Activated CD8-positive, alpha-beta memory T cell treated with anti-CD3 and anti-CD28 coated beads, Interleukin-2, amount 50 U/mL, for 24 hours (primary cell): ENCODE data around the gene MAGEB17.
"Not testable (repeated sequence)": the region's sequence is repeated elsewhere in the genome, so short reads cannot be mapped to it uniquely, and the experiment has no call there.

Experiments used
- DNase-seq: peaks from one replicate; pipeline ENCODE4 v3.0.0-alpha.2; 2020; ENCODE audit errors: extremely low read depth

Gene MAGEB17

GRCh38 chrX:16167181-16167580 is at the start of gene MAGEB17:
TSS of gene MAGEB17 (plus strand) at chrX:16167481. CDS start at chrX:16170383, 2,902 bp downstream.
- DNase-seq: no peak

- DNase-seq: no peak
Measured at GRCh38 chrX:16119353-16120220, 47.7 kb upstream of the MAGEB17 start.

DNA sequence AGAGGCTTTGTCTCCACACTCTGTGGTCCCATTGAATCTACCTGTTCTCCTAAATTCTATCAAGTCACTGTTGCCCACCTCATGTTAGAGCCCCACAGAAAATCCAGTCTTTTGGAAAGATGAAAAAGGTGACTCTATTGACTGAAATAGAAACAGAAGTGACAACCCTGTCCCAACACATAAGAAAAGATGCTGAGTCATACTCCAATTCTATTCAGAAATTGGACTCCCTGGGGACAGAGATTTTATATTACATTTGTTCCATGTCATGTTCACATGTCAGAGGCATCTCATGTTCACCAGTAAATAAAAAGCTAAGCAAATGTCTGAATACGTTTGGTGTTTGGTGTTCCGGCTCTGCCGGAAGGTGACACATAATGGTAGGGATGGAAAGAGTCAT is 46.9 kb upstream of the MAGEB17 start:
- DNase-seq: no peak

DNA sequence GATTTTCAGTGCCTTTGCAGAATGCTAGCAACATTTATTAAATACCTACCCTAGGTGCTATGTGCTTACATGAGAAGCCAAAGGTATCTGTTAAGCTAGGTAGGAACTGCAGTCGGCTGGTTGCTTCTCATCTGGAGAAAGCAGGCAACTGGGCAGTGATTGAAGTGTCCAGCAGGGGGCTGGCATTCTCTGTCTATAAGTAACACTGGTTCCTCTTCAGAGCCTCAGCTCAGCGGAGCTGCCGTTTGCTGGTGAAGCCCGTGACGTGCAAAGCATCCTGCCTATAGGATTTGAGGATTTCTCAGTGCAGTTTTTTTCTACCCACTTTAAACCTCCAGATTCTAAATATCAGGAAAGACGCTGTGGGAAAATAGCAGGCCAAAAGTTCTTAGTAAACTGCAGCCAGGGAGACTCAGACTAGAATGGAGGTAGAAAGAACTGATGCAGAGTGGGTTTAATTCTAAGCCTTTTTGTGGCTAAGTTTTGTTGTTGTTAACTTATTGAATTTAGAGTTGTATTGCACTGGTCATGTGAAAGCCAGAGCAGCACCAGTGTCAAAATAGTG is 44.0 kb upstream of the MAGEB17 start, which contains the start of gene GRPR:
TSS of gene GRPR (plus strand) at position 344 of the 565 bp plus-strand sequence. CDS start 389 bp downstream, outside the sequence.
- peak; percentile 14 for DNase-seq

GRCh38 chrX:16124201-16124600 is 43.1 kb upstream of the MAGEB17 start:
- no peak for DNase-seq

GRCh38 chrX:16125520-16126149 is 41.6 kb upstream of the MAGEB17 start:
- DNase-seq: no peak

- no peak for DNase-seq
Measured at GRCh38 chrX:16130707-16131106, 36.6 kb upstream of the MAGEB17 start.

GRCh38 chrX:16134936-16135335 is 32.3 kb upstream of the MAGEB17 start:
- DNase-seq: no peak

DNA sequence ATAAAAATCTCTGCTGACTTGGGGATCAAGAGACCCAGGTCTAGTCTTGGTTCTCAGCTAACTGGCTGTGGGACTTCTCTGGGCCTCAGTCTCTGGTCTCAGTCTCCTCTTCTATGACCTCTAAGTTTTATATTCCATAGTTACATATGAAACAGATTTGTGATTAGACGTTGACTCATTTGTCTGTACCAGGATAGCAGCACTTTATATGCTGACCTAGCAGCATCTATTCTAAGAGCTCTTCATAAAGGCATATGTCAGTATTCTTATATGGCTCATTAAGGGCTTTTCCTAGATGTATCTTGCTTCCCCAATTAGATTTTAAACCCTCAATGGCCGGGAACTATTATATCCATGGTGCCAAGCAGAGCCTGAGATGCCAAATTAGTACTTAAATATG is 31.2 kb upstream of the MAGEB17 start:
- DNase-seq: no peak

DNA sequence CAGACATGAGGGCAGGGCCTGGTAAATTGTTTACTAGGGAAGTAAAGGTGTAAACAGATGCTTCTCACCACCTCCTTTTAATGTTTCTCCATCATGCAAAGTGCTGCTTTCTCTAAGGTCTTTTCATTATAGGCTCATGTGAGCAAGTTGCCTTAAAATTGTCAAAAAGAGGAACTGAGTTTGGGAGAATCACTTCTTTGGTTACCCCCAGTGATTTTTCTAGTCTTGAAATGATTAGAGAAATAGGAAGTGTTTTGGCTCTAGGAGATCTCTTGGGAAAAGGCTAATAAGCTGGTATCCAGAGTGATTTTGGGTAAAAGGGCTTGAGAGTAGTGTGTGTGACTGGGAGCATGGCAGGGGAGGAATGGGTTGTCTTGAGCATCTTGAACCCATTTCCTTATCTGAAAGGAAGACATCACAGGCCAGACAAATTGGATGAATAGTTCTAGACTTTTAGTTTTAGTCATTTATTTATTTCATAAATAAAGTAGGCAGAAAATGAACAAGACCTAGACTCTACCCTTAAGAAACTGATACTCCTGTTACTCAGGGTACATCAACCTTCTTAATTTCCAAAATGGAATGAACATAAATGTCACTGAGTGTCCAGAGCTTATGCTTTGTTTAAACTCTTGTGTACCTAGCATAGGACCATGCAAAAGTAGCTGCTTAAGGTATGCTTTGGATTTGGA is 29.7 kb upstream of the MAGEB17 start:
- no peak for DNase-seq

DNA sequence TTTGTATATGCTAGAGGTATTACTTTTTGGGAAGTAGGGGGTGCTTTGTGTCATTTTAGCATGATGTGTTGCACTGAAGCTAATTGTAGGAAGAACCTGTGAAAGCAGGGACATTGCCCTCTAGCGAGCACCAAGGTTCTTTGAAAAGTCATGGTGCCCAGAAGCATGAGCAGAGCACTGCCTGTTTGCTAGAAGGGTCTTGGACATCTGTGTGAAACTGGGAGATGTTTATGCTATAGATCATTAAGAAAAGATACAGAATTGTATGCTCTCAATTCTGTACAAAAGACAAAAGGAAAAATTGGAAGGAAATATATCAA is 29.2 kb upstream of the MAGEB17 start:
- no peak for DNase-seq

GRCh38 chrX:16140448-16140847 is 26.8 kb upstream of the MAGEB17 start:
- DNase-seq: no peak

GRCh38 chrX:16140983-16141382 is 26.3 kb upstream of the MAGEB17 start:
- DNase-seq: no peak

DNA sequence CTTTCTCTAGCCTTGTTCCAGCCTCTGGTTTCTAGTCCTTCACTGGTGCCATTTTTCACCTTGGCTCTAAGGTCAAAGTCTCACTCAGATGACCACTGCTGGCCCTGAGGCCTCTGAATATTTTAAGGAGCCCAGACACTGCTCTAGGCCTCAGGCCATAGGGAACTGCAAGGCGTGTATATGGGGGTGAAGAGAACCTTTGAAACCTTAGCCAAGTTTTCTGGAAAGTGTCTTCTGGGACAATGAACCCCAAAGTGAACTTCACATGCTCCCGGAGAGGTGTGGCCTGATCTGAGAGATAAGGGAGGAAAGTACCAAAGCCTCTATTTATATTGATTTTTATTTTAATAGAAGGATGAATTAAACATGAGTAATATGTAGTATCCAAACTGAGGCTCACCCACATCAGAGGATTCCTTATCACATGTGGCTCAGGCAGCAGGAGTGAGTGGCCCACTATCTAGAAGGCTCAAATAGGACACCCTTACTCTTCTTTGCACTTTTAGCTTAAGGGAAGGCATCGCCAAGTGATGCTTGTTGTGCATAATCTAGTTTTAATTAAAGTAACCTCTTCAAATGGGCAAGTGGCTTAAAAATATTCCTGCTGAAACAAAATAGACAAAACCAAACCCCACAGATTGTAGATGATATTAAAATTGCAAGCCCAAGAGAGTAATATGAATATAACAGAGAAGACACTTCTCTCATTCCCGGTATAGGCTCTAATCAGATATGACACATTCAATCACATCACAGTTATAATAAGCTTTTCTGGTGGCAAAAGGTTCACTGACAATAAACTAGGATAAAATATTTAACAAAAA is 25.6 kb upstream of the MAGEB17 start:
- DNase-seq: no peak

DNA sequence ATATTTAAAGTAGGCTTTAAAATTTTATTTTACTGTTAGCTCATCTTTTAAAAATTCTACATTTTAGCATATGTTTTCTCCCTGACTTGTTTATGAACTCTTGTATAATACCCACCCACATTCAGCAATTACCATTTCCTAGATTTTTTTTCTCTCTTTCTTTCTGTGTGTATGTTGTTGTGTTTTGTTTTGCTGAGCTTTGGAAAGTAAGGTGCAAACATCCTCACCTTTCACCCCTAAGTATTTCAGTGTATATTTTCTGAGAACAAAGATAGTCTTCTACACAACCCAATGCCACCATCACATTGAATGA is 25.1 kb upstream of the MAGEB17 start:
- DNase-seq: no peak

DNA sequence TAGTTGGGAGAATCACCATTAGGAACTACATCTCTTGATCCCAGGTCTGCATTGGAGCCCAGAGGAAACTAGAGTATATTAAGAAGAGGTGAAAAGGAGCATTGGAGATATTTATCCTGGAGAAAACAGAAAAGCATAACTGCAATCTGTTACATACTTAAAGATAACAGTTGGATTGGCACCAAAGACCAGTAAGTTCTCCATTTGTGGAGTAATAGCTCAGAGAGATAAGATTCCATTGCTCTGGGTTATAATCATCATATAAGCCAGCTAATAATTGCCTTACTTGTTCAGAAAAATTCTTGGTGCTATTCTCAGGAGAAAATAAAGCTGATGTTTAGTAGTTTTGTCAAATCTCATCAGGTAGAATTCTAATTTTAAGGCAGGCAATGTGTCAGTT is 23.3 kb upstream of the MAGEB17 start:
- DNase-seq: no peak

GRCh38 chrX:16144420-16144819 is 22.9 kb upstream of the MAGEB17 start:
- DNase-seq: no peak

GRCh38 chrX:16145093-16145492 is 22.2 kb upstream of the MAGEB17 start:
- DNase-seq: not testable (repeated sequence)

- DNase-seq: no peak
Measured at GRCh38 chrX:16145656-16146055, 21.6 kb upstream of the MAGEB17 start.

- no peak for DNase-seq
Measured at GRCh38 chrX:16148896-16149295, 18.4 kb upstream of the MAGEB17 start.

- DNase-seq: no peak
Measured at GRCh38 chrX:16155581-16156096, 11.6 kb upstream of the MAGEB17 start.
